Measurements from ENCODE around the gene DVL3.
A peak's percentile ranks its signal among the peaks of the same experiment; 100 is the strongest.

Gene DVL3

DNA sequence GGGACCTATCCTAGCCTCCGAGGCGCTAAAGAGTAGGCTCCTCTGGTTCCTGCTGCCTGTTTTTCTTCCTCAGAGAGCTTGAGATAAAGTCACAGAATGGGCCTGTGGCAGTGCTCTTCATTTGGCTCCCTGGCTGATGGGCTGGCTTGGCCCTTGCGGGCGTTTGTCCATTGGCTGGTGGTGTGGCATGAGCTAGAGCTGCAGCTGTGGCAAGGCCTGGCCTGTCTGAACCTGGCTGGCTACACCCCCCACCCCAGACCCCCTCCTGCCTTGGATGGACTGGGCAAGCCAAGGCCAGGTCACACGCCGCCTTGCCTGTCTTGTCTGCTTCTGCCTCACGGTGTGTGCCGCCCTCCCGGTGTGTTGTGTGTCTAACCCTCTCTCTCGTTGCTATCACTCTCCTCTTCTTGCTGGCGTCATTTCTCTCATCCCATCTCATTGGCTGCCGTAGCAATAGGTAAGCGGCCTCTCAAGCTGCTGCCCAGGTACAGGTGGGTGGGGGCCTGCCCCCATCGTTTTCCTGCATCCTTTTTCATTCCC is 22.7 kb downstream of the DVL3 start:
- DNase-seq, result no peak

DNA sequence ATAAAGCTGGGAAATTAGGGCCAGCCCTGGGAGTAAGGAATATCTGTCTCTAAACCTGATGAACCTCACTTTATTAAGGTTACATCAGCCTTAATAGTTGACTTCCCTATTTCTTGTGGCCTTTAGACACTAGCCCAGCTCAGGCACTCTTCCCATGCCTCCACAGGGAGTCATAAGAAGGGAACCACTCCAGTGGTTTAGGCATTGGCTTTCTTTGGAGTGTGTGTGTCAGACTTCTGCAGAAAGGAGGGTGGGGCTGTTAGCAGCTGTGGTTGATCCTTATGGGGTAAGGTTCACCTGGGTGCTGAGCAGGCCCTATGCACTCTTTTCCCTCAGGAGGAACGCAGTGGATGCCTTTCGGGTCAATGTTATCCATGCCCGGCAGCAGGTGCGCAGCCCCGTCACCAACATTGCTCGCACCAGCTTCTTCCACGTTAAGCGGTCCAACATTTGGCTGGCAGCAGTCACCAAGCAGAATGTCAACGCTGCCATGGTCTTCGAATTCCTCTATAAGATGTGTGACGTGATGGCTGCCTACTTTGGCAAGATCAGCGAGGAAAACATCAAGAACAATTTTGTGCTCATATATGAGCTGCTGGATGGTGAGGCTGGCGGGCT is 23.5 kb downstream of the DVL3 start:
- no peak for DNase-seq

DNA sequence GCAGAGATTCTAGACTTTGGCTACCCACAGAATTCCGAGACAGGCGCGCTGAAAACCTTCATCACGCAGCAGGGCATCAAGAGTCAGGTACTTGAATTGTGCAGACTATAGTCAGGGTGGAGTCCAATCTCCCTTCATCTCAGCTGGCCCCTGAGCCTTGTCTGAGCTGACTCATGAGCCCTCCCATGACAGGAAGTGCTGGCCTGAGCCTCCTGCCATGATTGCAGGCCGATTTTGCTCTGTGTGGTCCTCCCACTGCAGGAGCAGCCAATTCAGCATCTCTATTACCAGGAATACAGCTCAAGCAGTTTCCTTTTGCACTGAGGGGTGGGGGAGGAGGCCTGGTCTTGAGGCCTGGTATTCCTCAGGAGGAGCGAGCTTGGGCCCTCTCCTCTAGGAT is 25.0 kb downstream of the DVL3 start:
- DNase-seq, result peak; percentile 35

DNA sequence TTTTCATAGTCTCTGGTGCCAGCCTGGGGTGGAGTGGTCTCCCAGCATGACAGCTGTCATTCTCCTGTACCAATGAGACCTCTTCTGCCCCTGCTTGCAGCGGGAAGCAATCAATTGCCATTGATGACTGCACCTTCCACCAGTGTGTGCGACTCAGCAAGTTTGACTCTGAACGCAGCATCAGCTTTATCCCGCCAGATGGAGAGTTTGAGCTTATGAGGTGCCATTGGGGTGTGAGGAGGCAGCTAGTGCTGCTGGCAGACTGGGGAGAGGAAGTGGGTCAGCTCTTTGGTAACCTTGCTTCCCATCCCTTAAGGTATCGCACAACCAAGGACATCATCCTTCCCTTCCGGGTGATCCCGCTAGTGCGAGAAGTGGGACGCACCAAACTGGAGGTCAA is 26.4 kb downstream of the DVL3 start:
- no peak for DNase-seq

DNA sequence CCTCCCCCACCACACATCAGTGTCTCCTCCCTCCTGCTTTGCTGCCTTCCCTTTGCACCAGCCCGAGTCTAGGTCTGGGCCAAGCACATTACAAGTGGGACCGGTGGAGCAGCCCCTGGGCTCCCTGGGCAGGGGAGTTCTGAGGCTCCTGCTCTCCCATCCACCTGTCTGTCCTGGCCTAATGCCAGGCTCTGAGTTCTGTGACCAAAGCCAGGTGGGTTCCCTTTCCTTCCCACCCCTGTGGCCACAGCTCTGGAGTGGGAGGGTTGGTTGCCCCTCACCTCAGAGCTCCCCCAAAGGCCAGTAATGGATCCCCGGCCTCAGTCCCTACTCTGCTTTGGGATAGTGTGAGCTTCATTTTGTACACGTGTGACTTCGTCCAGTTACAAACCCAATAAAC is 28.5 kb downstream of the DVL3 start:
- DNase-seq, result no peak

DNA sequence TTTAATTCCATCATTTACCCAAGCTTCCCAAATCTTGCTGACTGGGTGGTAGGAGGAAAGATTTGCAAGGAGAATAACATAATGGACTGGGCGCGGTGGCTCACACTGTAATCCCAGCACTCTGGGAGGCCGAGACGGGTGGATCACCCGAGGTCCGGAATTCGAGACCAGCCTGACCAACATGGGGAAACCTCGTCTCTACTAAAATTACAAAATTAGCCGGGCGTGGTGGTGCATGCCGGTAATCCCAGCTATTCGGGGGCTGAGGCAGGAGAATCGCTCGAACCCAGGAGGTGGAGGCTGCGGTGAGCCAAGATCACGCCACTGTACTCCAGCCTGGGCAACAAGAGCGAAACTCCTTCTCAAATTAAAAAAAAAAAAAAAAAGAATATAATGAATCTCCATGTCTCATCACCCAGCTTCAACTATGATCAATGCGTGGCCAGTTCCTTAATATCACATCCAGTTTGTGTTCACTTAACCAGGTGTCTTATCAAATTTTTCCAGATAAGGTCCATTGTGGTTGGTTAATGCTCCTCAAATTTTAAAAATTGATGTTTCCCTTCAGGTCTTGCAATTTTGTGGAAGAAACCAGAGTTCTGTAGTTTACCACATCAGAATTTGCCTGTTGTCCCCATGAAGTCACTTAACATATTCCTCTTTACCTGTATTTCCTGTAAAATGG is 29.5 kb downstream of the DVL3 start:
- DNase-seq, result no peak

DNA sequence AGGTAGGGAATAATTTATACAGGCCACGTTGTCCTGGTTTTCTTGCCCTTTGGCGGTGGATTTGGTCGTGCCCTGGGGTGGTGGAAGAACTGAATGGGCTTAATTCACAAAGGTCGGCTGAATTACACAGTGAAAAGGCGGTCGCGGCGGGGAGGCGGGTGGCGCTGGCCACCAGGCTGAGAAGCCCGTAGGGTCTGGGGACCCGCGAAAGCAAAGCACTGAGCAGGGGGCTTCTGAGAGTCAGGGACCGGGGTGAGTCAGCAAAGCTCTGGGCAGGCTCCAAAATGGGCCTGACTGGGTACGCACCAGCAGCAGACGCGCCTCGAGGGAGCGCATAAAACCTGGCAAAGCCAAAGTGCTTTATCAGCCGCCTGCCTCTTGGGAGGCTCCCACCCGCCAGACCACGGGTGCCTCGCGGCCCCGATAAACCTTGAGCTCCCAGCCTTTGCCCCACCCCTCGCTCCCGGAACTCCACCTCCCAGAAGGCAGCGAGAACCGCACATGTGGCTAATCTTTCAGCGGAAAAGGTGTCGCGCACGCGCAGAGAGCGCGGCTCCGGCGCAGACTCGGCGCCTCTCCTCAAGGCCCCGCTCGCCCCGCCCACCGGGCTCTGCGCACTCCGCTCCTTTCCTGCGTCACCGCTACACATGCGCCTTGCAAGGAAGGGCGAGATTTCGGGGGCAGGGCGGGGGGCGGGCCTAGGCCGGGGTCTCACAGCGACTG is 30.4 kb downstream of the DVL3 start:
- peak; percentile 98 for DNase-seq

DNA sequence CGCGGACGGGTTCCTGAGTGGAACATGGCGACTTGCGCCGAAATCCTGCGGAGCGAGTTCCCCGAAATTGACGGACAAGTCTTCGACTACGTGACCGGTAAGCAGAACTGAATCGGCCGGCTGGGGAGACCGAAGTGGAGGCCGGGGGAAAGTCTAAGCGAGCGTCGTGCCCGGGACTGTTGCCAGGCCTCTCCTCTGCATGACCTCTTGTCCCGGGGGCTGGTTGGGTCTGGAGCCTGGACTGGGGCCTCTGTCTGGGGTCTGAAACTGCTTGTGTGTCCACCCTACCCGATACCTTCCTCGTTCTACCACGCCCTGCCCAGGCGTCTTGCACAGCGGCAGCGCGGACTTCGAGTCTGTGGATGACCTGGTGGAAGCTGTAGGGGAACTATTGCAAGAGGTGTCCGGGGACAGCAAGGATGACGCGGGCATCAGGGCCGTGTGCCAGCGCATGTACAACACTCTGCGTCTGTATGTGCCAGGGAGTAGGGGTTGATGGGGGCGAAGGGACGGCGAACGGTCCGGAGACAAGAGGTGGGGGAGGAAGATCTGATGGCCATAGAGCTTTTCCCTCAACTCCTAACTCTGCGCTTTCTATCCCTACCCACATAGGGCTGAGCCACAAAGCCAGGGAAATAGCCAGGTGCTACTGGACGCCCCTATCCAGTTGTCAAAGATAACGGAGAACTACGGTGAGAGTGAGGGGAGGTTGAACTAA is 31.2 kb downstream of the DVL3 start, which contains the start of gene ABCF3:
Gene ABCF3, plus strand, starts transcription at position 16 of the 718 bp plus-strand sequence. Its CDS starts 9 bp downstream, at position 25.
- peak; percentile 33 for DNase-seq

DNA sequence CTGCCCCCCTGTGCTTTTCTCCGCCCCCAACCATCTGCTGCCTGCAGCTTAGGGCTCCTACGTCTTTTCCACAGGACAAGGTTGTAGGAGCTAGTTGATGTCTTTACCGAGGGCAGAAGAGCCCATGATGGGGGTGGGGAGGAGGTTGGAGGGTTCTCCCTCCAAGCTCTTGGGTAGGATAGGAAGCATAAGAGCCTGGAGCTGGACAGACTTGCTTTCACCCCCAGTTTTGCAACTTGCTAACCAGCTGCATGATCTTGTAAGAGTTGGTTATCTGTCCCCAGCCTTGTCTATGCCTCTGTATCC is 31.7 kb downstream of the DVL3 start:
- DNase-seq, result no peak

DNA sequence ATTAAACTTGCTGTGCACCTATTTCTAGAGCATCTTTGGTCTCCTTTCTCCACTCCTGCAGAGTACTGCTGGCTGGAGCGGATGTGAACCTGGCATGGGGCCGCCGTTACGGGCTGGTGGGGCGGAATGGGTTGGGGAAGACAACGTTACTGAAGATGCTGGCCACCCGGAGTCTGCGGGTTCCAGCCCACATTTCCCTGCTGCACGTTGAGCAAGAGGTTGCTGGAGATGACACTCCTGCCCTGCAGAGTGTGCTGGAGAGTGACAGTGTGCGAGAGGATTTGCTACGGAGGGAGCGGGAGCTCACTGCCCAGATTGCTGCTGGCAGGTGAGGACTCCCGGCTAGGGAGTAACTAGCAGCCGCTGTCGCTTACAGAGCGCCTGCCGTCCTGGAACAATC is 32.9 kb downstream of the DVL3 start:
- no peak for DNase-seq

DNA sequence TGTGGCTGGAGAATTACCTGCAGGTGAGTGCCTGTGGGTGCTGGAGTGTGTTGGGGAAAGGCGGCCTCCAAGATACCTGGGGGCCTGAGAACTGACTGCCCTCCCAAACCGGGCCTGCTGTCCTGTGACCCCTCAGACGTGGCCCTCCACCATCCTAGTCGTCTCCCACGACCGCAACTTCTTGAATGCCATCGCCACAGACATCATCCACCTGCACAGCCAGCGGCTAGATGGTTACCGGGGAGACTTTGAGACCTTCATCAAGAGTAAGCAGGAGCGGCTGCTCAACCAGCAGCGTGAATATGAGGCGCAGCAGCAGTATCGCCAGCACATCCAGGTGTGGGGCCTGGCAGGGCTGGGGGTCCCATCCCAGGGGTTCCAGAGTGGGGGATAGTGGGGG is 34.2 kb downstream of the DVL3 start:
- DNase-seq, result no peak

DNA sequence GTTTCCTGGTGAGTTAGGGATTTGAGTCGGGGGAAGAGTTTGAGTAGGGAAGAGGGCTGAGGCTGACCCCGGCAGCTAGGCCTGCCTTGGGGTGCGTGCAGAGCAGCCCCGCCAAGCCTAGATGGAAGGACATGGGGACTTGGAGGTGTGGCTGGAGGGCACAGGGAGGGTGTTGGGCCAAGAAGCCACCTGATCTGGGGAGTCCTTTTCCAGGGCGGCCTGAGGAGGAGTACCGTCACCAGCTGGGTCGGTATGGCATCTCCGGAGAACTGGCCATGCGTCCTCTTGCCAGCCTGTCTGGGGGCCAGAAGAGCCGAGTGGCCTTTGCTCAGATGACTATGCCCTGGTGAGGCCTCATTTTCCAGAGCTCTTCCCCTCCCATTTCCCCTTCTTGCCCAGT is 37.7 kb downstream of the DVL3 start:
- DNase-seq, result no peak

DNA sequence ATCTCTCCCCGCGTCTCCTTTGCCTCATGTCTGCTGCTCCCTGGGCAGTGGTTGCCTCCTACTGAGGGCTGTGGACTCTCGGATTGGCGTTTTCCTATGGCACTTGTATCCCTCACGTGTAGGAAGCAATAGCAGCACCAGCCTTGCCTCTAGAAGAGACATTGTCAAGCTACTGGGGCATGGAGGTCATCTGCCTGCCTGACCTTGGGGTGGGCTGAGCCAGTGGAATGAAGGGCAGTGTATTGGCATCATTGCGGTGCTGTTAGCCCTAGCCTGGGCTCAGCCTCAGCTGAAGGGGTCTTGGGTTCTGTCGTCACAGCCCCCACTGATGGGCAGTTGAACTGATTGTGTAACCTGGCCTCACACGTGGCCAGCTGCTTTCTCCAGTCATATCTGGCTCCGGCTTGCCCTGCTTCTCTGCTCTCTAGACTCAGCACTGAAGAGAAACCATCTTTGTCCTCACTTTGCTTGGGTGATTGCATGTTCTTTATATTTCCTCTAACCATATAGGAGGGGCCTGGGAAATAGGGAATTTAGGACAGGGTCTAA is 38.9 kb downstream of the DVL3 start:
- DNase-seq, result no peak

DNA sequence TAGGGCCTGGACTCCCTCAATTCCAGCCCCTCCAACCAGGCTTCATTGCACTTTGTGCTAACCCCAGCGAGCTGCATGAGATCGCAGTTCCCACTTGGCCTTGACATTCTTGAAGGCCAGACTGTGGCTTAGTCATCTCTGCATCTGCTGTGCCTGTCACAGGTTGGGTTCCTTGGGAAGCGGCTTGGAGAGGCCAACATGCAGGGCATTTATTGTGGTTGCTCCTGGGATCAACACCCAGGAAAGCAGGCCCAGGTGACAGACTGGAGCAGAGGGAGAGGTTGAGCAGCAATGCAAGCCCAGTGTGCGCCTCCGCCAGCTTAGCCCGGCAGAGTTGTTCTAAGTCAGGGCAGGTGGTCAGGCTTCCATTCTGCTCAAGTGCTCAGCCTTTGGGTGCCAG is 41.4 kb downstream of the DVL3 start:
- DNase-seq, result no peak

DNA sequence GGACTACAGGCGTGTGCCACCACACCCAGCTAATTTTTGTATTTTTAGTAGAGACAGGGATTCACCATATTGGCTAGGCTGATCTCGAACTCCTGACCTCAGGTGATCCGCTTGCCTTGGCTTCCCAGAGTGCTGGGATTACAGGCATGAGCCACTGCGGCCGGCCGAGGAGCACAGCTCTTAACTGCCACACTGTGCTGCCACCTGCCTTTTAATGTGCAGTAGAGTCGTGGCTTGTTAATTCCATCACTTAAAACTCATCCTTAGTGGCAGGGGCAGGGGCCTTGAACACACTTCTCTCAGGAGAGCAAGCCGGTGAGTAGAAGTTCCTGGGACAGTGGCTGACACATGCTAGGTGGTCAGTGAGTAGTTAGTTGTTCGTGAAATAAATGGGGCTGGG is 43.3 kb downstream of the DVL3 start:
- DNase-seq, result no peak

DNA sequence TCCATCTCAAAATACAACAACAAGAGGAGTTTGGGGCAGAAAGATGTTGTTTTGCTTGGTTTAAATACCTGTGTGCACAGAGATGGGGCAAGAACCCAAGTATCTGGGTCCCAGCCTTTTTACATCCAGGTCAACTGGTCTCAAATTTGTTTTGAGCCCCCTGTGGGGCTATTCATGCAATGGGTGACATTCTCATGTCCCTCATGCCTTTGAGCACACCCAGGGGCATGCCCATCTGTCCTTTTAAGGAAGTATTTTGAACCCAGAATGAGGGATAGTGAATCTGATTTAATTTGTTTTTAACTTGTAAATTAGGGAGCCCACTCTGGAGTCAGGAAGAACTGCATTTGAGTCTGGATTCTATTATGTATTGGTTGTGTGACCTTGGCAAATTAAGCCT is 45.6 kb downstream of the DVL3 start:
- no peak for DNase-seq

DNA sequence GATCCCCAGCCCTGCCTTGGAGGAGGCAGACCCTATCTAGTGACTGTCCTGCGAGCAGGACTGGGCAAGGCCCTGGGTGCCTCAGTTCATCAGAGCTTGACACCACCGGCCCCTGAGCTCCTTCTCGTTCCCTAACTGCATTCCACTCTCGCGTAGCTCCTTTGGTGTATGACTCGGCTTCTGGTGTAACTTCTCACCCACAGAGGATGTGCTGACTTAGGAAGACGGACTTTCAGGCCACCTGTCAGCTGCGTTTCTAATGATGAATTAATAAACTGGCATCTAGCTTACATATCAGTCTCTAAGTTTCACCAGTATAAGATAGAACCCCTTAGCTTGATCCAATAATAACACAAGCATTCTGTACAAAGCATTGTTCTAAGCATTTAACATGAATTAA is 48.3 kb downstream of the DVL3 start:
- no peak for DNase-seq

DNA sequence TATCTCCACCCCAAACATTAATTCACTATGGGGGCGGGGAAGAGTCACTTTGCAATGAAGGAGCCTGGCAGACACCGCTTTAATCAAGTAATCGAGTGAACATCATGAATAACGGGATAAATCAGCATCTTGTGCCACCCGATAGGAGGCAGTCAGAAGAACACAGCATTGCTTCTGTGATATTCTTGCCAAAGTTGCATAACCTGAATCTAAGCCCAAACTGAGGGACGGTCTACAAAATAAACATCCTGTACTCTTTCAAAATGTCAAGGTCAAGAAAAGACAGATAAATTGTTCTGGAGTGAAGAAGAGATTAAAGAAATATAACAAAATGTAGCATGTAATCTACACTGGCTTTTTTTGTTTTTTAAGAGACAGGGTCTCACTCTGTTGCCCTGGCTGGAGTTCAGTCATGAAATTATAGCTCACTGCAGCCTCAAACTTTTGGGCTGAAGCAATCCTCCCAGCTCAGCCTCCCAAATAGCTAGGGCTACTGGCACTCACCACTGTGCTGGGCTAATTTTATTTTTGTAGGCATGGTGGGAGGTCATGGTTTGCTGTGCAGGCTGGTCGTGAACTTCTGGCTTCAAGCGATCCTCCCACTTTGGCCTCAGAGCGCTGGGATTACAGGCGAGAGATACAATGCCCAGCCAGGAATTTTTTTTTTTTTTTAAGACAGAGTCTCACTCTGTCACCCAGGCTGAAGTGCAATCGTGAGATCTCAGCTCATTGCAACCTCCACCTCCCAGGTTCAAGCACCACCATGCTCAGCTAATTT is 54.2 kb downstream of the DVL3 start:
- no peak for DNase-seq

DNA sequence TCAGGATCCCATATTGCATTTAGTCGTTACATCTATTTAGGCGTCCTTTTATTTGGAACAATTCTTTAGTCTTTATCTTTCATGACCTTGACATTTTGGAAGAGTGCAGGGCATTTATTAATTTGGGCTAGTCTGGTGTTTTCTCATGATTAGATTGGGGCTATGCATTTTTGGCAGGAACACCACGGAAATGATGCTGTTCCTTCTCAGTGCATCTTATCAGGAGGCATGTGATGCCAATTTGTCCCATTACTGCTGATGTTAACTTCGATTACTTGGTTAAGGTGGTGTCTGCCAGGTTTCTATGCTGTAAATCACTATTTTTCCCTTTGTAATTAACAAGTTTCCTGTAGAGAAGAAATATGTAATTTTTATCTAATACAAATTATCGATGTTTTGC is 56.1 kb downstream of the DVL3 start:
- no peak for DNase-seq

DNA sequence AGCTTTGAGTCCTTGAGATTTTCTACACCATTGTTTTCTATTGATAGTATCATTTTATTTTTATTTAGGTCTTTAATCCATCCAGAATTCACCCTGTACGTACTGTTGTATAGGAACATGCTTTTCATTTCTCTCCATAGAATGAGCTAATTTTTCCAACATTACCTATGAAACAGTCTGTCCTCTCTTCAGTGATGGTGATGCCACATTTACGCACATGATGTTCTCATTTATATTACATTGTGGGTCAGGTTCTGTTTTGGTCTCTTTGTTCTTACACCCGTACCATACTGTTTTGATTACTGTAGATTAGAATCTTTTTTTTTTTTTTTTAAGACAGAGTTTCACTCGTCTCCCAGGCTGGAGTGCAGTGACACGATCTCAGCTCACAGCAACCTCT is 56.5 kb downstream of the DVL3 start:
- DNase-seq, result no peak

DNA sequence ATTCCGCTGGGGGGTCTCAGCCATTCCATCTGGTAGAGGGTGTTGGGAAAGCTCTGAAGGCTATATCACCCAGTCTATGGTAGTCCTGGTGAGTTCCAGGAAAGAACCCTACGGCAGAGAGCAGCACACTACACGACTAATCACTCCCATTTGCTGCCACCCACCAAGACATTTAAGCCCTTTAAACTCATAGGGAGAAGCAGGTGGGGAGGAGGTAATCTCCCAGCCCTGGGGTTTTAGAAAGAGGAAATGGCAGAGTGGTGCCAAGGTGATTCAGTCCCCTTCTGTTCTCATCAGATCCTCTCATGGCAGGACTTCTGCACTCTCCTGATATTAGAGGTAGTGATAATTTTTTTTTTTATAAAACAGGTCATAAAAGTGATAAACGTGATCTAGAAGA is 63.6 kb downstream of the DVL3 start:
- DNase-seq, result no peak

DNA sequence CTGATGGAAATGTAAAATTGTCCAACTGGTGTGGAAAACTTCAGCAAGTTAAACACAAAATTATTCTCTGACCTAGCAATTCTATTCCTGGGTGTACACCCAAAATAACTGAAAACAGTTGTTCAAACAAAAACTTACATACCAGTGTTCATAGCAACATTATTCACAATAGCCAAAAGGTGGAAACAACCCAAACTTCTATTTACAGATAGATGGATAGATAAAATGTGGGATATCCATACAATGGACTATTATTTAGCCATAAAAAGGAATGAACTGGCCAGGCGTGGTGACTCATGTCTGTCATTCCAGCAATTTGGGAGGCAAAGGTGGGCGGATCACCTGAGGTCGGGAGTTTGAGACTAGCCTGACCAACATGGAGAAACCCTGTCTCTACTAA is 67.3 kb downstream of the DVL3 start:
- DNase-seq, result no peak
